Ascending aorta (tissue), 2 donors: Measurements from ENCODE around the gene CKMT2. TPM values are rescaled to one million over a fixed set of nuclear protein-coding genes. Genes with fewer than 3 reads are reported as not detected.

Source experiments
- DNase-seq, 2 donors: peaks; one replicate each; pipeline ENCODE4 v3.0.0-alpha.2; 2019; ENCODE audit warnings: low spot score in 2 of 2
- H3K27ac ChIP-seq, 2 donors: fragments of 200-600 bp; sonication (generic); one replicate each; pipeline ENCODE4 v1.5.1; 2016 to 2017; ENCODE audit warnings: mild to moderate bottlenecking in 1 of 2
- H3K27me3 ChIP-seq: fragments of 200-600 bp; sonication (generic); one replicate; pipeline ENCODE4 v1.5.1; 2017
- H3K36me3 ChIP-seq, 2 donors: fragments of 200-600 bp; sonication (generic); one replicate each; pipeline ENCODE4 v1.5.1; 2016
- H3K4me1 ChIP-seq, 2 donors: fragments of 200-600 bp; sonication (generic); one replicate each; pipeline ENCODE4 v1.5.1; 2016 to 2017; ENCODE audit warnings: mild to moderate bottlenecking in 1 of 2
- H3K4me3 ChIP-seq, 2 donors: fragments of 200-600 bp; sonication (generic); one replicate each; pipeline ENCODE4 v1.5.1; 2016 to 2017; ENCODE audit warnings: mild to moderate bottlenecking in 1 of 2
- H3K9me3 ChIP-seq, 2 donors: fragments of 200-600 bp; sonication (generic); one replicate each; pipeline ENCODE4 v1.5.1; 2016
- CTCF ChIP-seq, 3 experiments: fragments of 200-600 bp in 2 of 3; fragments of 450-650 bp in 1 of 3; sonication (generic) in 2 of 3; IDR thresholded peaks; one replicate each; pipeline ENCODE4 v1.5.1; 2016 to 2019; ENCODE audit warnings: antibody characterized with exemption in 3 of 3, mild to moderate bottlenecking in 1 of 3, moderate library complexity in 1 of 3
- intact Hi-C: fragments of 100-400 bp; cut with DNase I; formaldehyde crosslinking; loops from one replicate; pipeline ENCODE4 v1.15.1; 2023
- total RNA-seq: library from RNA; depleted of rRNA; stranded (reverse); fragments of >200 nt; gene quantifications from one replicate; pipeline ENCODE4 v1.1.0, GENCODE V29; 2016

The CKMT2 gene
- total RNA-seq, 1 donor from 2014 or later: 0.43 TPM

GRCh38 chr5:81208904-81209303 is 24.2 kb upstream of the CKMT2 start:
- DNase-seq: no peak
- Histone ChIP-seq H3K4me3 (no peak overlapping the region), H3K9me3 (no peaks in the 10 kb centered on the region), H3K27me3 (no peaks in the 10 kb centered on the region), H3K36me3 (no peaks in the 10 kb centered on the region), H3K4me1 (no peaks in the 10 kb centered on the region), H3K27ac (no peak overlapping the region)
- intact Hi-C loops: no loop called here
- TF ChIP-seq CTCF (IDR thresholded peaks at IDR 0.05): no peak

DNA sequence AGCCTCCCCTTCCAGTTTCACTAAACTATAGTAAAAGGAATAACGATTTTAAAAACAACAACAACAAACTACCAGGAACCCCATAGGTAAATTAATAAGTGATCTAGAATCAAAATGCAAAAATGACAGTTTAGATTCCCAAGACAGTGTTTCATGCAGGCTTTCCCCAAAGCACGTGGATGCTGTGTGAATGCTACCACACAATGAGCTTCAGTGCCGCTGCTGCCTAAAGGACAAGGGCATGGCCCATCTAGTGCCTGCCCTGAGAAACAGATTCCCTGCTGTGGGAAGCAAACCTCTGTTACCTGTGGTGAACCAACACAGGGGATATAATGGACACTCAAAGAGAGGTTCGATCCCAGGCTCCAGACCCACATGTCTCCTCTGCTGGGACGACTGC is 23.7 kb upstream of the CKMT2 start:
- Histone ChIP-seq H3K4me1 (no peaks in the 10 kb centered on the region), H3K9me3 (no peaks in the 10 kb centered on the region), H3K36me3 (no peaks in the 10 kb centered on the region), H3K27ac (no peak overlapping the region), H3K27me3 (no peaks in the 10 kb centered on the region), H3K4me3 (no peak overlapping the region)
- no peak for DNase-seq
- intact Hi-C loops: no loop called here
- no peak for TF ChIP-seq CTCF (IDR thresholded peaks at IDR 0.05)

DNA sequence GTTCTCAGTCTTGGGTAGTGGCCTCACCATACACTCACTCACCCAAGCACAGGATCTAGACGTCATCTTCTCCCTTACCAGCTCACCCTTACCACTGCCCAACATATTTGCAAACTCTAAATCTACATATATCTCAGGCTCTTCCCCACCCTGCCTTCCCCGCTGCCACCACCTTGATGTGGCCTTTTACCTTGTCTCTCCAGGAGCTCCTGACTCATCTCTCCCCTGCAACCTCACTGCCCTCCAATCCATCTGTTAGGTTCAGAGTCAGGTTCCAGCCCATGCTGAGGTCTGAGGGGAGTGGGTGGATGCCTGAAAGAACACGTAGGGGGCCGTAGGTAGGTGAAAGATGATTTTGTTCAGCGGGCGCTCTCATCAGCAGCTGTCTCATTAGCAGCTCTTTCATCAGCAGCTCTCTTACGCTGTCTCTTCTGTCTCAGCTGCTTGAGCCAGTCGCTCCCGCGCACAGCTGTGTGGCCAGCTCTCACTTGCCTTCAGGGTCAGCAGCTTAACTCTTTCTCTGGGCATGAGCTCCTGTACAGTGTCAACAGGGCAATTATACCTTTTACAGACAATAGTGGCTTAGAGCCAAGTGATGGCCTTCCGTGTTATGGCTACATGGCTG is 23.1 kb upstream of the CKMT2 start:
- no peak overlapping the region for H3K27ac ChIP-seq
- H3K9me3 ChIP-seq: no peaks in the 10 kb centered on the region
- H3K27me3 ChIP-seq: no peaks in the 10 kb centered on the region
- DNase-seq: no peak
- intact Hi-C loops: no loop called here
- no peaks in the 10 kb centered on the region for H3K4me1 ChIP-seq
- no peaks in the 10 kb centered on the region for H3K36me3 ChIP-seq
- H3K4me3 ChIP-seq: no peak overlapping the region
- TF ChIP-seq CTCF (IDR thresholded peaks at IDR 0.05): no peak

- Histone ChIP-seq H3K9me3 (no peaks in the 10 kb centered on the region), H3K27me3 (no peaks in the 10 kb centered on the region), H3K27ac (no peak overlapping the region), H3K4me3 (no peak overlapping the region), H3K36me3 (no peaks in the 10 kb centered on the region), H3K4me1 (no peaks in the 10 kb centered on the region)
- no peak for TF ChIP-seq CTCF (IDR thresholded peaks at IDR 0.05)
- DNase-seq: no peak
- intact Hi-C loops: no loop called here
Observed at GRCh38 chr5:81212211-81212751, 20.8 kb upstream of the CKMT2 start.

DNA sequence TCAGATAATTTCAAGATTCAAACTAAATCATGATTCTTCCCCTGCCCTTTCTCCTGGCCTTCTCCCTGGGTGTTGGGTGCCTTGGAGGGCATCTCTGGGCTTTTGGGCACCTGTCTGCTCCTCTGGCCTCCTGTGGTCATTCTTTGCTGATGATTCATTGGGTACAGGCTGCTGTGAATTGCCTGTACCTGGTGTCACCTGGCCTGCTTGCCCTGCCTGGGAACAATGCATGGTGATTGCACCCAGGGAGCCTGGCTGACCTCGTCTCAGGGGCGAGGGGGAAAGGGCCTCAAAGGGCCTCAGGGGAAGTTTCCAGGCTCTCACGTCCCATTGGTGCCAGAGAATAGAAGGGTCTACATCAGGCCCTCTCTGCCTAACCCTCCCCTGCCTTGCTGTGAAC is 20.1 kb upstream of the CKMT2 start:
- H3K27ac ChIP-seq: no peak overlapping the region
- no peak for DNase-seq
- H3K4me3 ChIP-seq: no peak overlapping the region
- H3K9me3 ChIP-seq: no peaks in the 10 kb centered on the region
- H3K4me1 ChIP-seq: no peaks in the 10 kb centered on the region
- H3K27me3 ChIP-seq: no peaks in the 10 kb centered on the region
- TF ChIP-seq CTCF (IDR thresholded peaks at IDR 0.05): no peak
- intact Hi-C loops: no loop called here
- H3K36me3 ChIP-seq: no peaks in the 10 kb centered on the region

DNA sequence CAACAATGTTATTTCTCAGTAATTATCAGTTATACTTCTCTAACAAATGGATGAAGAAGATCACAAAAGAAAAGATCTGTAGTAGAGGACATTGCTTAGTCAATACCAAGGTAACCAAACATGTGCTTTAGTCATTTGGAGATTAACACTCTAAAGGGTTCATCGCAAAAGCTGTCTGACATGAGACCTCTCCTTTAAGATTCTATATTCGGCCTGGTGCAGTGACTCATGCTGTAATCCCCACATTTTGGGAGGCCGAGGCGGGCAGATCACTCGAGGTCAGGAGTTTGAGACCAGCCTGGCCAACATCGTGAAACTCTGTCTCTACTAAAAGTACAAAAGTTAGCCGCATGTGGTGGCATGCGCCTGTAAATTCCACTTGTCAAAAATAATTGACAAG is 18.3 kb upstream of the CKMT2 start:
- intact Hi-C loops: no loop called here
- no peaks in the 10 kb centered on the region for H3K4me1 ChIP-seq
- H3K36me3 ChIP-seq: no peaks in the 10 kb centered on the region
- no peak for TF ChIP-seq CTCF (IDR thresholded peaks at IDR 0.05)
- H3K4me3 ChIP-seq: no peak overlapping the region
- H3K27me3 ChIP-seq: no peaks in the 10 kb centered on the region
- no peak overlapping the region for H3K27ac ChIP-seq
- H3K9me3 ChIP-seq: no peaks in the 10 kb centered on the region
- no peak for DNase-seq
